ENCODE measurements around the gene KLF11.

The KLF11 gene

DNA sequence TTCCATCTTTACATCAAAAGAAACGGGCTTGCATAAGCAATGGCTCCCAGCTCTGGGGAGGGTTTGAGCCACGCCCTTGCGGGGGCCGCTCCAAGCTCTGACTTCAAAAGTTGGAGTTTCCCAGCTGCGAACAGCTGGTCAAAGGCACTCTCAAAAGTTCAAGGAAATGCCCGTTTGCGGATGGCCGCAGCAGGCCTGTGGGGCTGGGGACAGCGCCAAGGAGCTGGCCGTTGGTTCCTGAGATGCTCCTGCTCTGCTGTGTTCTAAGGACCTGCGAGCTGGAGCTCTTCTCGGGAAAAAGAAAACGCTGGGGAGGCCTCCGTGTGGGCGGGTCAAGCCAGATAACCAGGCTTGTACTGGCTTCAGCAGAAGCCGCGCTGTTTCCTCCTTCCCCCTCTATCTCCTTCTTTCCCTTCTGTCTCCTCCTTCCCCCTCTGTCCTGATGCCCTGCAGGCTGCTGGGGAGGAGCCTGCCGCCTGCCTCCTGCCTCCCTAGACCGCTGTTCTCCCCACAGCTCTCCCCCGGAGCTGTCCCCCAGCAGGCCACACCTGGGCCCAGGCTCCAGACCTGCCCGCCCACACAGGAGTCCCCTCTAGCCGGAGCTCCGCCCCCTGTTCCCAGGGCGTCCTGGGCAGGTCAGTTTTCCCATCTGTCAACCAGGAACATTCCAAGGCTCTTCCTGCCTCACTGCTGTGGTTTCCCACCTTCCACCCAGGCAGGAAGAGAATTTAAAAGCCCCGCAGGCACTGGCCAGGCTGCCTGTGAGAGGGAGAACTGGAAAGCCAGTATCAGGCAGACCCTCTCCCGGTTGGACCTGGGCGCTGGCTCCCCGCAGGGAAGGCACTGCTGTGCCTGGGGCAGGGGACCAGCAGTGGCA is 14.1 kb downstream of the KLF11 start:
- no peak for DNase-seq (ENCODE audit: low read depth, low spot score)
- H3K4me3 ChIP-seq (ENCODE audit: low read length) = no peak overlapping the region

DNA sequence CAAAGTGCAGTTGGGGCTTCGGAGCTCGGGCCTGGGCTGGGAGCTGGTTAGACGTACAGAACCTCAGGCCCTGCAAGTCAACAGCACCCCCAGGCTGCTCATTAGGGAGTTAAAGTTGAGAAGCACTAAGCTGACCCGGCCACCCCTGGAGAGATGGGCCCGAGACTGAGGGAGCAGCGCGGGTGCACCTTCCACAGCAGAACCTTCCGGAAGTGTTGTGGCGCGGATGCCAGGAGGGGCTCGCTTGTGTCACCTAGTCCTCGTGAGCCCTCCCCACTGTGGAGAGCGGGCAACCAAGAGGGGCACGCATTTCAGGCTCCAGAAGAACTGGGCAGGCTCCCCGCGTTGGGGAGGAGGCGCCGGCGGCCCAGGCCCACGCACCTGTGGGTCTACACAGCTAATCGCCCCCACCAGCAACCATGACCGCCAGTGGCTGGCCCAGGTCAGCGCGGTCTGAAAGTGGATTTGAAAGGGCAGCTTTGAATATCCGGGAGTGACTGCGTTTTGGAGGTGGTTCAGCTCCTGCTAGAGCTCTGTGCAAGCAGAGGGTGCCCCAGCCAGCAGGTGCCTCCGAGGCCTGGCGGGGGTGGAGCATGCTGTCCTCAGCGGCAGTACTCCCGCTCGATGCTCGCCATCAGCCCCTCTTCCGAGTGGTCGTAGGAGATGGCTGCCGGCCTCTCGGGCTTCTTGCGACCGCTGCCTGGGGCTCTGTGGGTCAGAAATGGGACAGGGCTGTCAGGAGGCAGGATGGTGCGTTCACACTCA is 15.1 kb downstream of the KLF11 start:
- H3K4me3 ChIP-seq (ENCODE audit: low read length) = no peak overlapping the region
- DNase-seq (ENCODE audit: low read depth, low spot score) = no peak

DNA sequence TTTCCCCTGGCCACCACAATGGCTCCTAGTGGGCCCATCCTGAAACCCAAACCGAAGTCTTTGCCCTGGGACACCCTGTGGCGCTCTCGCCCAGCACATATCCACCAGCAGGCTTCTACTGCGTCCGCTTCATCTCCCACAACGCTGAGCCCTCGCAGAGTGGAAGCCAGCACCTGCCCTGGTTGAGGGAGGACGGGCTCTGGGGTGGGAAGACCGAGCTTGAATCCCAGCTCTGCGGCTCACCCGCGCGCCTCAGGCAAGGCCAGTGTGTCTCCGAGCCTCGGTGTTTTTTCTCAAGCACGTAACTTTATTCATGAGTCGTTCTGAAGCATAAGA is 15.6 kb downstream of the KLF11 start:
- DNase-seq (ENCODE audit: low read depth, low spot score) = no peak
- no peak overlapping the region for H3K4me3 ChIP-seq (ENCODE audit: low read length)

DNA sequence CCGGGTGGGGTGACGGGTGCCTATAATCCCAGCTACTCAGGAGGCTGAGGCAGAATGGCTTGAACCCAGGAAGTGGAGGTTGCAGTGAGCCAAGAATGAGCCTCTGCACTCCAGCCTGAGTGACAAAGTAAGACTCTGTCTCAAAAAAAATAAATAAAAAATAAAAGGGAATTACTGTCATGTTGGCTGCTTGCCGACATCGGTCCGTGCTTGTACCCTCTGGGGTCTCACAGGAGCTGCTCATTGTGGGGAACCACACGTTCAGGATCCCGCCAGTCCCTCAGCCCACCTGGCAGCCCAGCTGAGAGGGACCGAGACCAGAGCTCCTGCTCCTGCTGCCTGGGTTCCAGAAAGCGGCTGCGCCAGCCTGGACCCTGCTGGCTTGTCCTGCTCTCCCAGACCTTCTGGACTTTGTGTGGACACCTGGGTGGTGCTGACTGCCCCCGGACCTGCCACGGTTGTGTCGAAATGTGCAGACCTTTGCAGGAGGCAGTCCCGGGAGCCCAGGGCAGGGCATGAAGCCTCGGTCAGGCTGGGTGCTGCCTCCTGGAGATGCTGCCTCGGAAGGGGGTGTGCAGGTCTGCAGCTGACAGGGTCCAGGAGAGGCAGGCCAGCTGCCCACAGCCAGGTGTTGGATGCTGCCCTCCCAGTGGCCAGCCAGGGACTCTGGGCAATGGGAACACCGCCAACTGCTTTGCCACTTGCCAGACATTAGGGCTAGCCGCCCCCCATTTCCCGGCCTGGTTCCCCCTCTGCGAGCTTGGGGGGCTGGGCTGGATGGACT is 16.4 kb downstream of the KLF11 start:
- no peak for DNase-seq (ENCODE audit: low read depth, low spot score)
- H3K4me3 ChIP-seq (ENCODE audit: low read length) = no peak overlapping the region

DNA sequence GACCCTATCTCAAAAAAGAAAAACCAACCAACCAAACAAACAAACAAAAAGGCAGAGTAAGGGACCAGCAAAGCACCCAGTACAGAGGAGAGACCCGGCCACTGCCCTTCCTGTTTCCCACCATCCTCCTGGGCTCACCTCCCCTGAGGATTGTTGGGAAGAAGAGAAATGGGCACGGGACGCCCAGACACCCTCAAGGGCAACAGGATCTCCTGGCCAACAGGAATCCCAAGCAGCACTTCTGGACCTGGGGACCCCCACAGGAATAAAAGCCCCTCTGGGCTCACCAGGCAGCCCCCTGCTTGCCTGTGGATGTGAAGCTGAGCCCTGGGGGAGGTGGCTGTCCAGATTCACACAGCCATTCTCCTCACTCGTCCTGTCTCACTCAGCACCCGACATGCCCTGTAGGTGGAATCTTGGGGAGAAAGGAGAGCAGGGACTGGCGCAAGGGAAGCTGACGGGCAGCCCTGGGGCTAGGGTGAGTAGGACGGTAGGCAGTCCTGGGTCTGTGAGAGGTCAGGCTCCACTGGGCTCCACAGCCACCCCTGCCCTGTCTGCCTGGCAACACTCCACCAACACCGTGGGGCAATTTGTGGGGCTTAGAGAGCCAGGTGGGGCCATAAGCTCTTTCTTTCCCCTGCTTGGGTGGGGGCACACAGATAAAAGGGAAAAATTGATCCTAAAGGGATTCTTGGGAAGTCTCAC is 18.0 kb downstream of the KLF11 start:
- no peak for DNase-seq (ENCODE audit: low read depth, low spot score)
- no peak overlapping the region for H3K4me3 ChIP-seq (ENCODE audit: low read length)

DNA sequence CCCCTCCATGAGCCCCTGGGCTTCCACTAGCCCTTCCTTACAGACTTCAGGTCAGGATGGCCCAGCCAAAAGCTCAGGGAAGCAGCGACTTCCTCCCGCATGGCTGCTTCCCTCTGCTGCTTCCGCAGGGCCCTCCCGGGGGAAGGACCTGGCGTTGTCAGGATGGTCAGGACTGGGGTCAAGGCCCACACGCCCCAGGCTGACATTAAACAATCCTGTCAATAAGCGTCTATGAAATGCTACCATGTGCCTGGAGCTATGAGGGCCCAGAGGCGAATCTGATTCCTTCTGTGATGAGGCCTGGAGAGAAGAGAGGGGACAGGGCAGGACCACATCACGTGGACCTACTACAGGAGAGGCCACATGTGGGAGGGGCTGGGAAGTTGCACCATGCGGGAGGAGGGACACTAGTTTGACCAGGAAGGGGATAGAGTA is 19.6 kb downstream of the KLF11 start:
- no peak overlapping the region for H3K4me3 ChIP-seq (ENCODE audit: low read length)
- DNase-seq (ENCODE audit: low read depth, low spot score) = no peak

DNA sequence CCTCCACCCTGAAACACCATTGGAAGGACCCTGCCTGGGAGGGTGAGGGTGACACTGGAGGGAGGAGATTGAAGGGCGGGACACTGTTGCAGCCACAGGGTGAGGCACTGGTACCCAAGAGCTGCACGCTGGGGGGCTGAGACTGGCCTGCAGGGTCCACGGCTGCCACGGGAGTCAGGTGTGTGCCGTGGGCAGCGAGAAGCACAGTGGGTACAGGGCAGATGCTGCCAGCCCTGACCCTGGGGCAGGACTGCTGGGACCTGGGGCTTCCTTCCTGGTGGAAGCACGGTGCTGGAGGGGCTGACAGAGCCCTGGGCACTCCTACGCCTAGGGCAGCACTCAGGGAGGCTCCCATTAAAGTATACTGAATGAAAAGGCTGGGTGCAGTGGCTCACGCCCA is 20.2 kb downstream of the KLF11 start:
- H3K4me3 ChIP-seq (ENCODE audit: low read length) = no peak overlapping the region
- no peak for DNase-seq (ENCODE audit: low read depth, low spot score)

DNA sequence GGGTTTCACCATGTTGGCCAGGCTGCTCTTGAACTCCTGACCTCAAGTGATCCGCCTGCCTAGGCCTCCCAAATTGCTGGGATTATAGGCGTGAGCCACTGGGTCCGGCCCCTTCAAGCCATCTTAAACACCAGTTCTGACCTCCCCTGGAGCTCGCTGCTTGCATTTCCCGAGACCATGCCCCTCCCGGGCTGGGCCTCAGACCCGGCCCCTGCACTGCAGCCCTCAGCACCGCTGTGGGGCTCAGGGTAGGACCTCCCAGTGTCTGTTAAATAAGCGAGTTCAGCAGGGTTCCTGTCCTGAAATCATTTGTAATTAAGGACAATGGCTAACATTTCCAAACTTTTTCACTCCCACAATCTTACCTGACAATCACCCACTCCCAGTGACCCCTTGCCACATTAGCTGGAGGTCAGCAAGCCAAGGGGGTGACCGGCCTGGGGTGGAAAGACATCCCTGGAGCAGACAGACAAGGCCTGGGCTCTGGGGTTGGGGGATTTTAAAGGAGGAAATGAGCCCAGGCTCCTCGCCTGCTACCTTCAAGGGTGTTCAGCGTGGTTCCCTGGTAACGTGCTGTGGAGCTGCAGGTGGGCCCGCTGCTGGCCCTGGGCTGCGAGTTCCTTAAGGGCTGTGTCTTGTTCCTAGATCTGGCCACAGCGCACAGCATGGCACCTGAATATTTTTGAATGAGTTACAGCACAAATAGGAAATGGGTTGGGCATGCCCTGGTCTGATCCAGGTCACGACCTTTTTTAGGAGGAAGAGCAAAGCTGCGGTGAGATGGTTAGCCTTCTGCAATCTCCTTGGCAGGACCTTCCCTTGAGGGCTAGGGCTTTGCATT is 21.8 kb downstream of the KLF11 start:
- no peak overlapping the region for H3K4me3 ChIP-seq (ENCODE audit: low read length)
- DNase-seq (ENCODE audit: low read depth, low spot score) = no peak

DNA sequence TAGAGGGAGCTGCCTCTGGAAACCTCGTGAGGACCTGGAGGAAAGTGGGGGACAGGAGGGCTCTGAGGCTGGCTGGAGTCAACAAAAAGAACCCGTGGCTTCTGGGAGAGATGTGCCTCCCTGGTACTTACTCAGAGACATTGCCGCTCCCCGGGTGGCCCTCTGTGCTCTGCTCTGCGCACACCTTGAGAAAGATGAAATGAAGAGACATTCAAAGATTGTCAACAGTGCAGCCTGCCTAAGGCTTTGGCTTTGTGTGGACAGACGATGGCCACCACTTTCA is 22.4 kb downstream of the KLF11 start:
- H3K4me3 ChIP-seq (ENCODE audit: low read length) = no peak overlapping the region
- DNase-seq (ENCODE audit: low read depth, low spot score) = no peak

DNA sequence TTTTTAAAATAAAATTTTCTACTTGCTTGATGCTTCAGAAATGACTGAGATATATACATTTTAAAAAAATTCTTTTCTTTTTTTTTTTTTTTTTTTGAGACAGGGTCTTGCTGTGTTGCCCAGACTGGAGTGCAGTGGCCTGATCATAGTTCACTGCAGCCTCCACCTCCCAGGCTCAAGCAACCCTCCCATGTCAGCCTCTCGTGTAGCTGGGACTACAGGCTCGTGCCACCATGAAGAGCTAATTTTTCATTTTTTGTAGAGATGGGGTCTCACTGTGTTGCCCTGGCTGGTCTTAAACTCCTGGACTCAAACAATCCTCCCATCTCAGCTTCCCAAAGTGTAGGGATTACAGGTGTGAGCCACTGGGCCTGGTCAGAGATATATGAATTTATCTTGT is 24.0 kb downstream of the KLF11 start:
- H3K4me3 ChIP-seq (ENCODE audit: low read length) = no peak overlapping the region
- no peak for DNase-seq (ENCODE audit: low read depth, low spot score)

DNA sequence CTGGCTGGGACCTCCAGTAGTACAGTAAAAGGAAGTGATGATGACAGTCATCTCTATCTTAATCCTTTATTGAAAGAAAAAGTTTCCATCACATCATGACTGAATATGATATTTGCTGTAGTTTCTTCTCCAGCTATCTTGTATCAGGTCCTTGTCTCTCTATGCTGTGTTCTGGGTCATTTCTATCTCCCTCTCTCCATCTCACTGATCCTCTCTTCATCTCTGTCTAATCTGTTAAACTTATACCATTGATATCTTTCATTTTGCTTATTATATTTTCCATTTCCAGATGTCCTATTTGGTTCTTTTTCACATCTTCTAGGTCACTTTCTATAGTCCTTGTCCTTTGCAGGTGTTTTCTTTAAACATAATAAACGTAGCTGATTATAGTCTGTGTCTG is 24.5 kb downstream of the KLF11 start:
- H3K4me3 ChIP-seq (ENCODE audit: low read length) = no peak overlapping the region
- DNase-seq (ENCODE audit: low read depth, low spot score) = no peak

DNA sequence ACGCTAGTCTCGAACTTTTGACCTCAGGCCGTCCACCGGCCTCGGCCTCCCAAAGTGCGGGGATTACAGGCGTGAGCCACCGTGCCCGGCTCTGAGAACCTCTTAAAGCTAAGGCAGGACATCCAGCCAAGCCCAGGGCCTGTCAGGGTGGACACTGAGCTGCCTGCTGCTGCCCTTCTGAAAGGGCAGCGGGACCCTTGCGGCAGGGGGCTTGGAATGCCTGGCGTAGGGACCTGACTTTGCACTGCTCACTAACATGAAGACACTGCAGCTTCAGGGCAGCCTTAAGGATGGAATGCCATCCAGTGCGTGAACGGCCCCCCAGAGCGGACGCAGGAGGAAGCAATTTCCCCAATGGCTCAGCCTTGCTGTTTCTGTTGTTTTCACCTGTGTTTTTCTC is 27.8 kb downstream of the KLF11 start:
- no peak overlapping the region for H3K4me3 ChIP-seq (ENCODE audit: low read length)
- DNase-seq (ENCODE audit: low read depth, low spot score) = no peak

DNA sequence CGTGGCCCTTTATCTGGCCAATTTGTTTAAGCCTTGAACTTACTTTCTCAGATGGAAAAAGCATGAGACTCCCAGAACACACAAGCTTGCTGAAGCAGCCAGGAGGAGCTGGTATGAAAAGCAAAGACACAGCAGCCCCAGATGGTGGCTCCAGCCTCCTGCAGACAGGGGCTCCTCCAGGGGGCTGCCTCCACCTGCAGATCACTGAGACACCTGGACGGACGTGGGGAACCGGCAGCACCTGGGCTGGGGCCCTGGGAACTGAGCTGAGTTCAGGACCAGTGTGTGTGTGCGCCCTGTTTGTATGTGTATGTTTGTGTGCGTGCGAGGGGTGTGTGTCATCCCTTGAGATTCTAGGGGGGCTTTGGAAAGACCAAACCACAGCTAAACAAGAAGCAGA is 28.2 kb downstream of the KLF11 start:
- DNase-seq (ENCODE audit: low read depth, low spot score) = no peak
- no peak overlapping the region for H3K4me3 ChIP-seq (ENCODE audit: low read length)

DNA sequence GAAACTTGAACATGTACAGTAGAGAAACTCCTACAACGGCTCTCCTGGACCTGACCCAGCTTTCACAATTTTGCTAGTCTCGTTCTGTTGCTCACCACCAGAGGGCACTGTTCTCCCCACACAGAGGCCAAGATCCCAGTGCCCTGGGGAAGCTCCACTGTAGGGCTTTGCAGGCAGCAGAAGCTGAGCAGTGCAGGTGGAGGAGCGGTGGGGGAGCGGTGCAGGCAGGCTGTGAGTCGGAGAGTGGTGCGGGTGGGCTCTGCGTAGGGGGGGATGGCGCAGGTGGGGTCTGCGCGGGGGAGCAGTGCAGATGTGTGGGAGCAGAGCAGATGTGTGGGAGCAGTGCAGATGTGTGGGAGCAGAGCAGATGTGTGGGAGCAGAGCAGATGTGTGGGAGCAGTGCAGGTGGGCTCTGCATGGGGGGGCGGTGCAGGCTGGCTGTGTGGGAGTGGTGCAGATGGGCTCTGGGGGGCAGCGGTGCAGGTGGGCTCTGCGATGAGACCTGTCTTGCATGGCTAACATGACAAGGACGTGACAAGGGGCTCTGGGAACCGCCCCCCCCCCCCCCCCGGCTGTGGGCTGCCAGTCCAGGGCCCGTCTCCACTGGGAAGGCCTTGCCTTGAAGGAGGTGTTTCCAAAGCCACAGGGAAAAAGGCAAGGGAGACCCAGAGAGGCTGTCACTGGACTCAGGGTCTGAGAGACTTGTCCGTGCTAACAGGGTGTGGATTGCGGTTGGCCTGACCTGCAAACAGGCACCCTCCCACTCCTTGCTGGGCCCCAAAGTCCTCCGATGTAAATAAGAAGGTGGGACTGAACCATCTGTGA is 29.5 kb downstream of the KLF11 start:
- DNase-seq (ENCODE audit: low read depth, low spot score) = peak; percentile 79
- no peak overlapping the region for H3K4me3 ChIP-seq (ENCODE audit: low read length)

DNA sequence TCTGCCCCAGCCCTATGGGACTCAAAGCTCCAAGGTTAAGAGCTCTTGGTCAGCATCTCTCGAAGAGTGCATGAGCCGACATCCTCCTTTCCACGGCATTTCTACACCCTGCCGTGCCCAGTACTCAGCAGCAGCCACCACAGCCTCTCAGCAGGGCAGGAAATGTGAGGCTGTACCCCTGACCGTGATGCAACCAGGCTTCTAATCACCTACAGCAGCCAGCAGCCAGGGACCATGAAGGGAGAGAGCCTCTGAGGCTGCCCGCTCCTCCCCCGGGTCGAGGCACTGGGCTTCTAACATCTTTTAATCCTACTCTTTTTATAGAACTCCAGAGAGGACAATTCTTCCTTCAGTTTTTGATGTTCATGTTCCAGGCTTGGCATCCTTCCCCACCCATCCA is 30.4 kb downstream of the KLF11 start:
- no peak for DNase-seq (ENCODE audit: low read depth, low spot score)
- H3K4me3 ChIP-seq (ENCODE audit: low read length) = no peak overlapping the region

DNA sequence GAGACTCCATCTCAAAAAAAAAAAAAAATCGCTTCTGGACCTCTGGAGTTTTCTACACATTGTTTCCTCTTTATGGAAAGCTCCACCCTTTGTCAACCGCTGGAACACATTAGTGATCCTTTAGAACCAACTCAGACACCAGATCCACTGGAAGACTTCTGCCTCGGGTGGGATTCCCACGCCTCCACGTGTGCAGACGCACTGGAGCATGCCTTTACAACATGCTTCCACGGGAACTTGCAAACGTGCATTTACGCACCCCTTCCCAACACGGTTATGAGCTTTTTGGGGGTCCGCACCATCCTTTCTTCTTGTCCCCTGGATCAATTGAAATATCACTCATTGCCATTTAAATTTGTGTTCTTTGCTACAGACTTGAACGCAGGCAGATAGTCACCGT is 31.8 kb downstream of the KLF11 start:
- DNase-seq (ENCODE audit: low read depth, low spot score) = no peak
- H3K4me3 ChIP-seq (ENCODE audit: low read length) = no peak overlapping the region

DNA sequence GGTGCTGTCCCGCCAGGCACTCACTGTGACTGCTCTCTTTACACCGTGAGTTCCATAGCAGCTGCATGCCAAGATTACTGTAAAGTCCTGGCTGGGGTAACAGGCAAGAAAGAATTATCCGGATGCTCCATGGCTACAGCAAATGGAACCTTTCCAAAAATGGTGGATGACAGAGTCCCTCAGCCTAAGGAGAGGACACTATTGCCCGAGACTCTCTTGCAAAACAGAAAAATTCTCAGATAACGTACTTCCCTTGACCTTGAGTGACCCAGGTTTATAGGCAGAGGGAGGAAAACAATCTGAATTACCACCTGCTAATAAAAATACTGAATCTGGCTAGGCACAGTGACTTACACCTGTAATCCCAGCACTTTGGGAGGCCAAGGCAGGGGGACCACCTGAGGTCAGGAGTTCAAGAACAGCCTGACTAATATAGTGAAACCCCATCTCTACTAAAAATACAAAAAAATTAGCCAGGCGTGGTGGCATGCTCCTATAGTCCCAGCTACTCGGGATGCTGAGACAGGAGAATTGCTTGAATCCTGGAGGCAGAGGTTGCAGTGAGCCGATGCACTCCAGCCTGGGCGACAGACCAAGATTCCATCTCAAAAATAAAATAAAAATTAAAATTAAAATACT is 32.3 kb downstream of the KLF11 start:
- no peak overlapping the region for H3K4me3 ChIP-seq (ENCODE audit: low read length)
- DNase-seq (ENCODE audit: low read depth, low spot score) = no peak

DNA sequence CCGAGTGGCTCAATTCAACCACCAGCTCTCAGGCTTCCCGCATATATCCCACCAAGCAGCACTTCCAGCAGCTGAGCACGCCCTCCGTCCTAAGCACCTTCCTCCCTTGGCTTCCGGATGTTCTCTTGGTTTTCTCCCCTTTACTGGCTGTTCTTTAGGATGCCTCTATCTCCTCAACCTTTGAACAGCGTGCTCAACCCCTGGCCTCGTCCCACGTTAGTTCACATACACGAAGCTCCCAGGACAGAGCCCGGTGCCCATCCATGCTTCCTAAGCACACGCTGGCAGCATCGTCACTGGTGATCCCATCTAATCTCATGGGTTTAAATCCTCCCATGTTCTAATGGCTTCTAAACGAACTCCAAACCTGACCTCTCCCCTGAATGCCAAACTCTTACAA is 33.2 kb downstream of the KLF11 start:
- DNase-seq (ENCODE audit: low read depth, low spot score) = no peak
- no peak overlapping the region for H3K4me3 ChIP-seq (ENCODE audit: low read length)

Measured in Jurkat, Clone E6-1 (cell line).